ENCODE results near the gene PACRG.

- TF ChIP-seq BHLHE40 (IDR thresholded peaks at IDR 0.05; ENCODE audit: low read depth, low read length) (no peak), CTCF (conservative IDR thresholded peaks at IDR 0.05; ENCODE audit: low read depth, low read length) (no peak)
These were observed 532.5 kb downstream of the PACRG start for GRCh38 chr6:163260111-163260895.
